SH-SY5Y (cell line): ENCODE measurements around the gene MAN1C1.

Source experiments
- GATA2 ChIP-seq: IDR thresholded peaks from 2 replicates; pipeline ENCODE4 v1.6.1; 2011; ENCODE audit warnings: mild to moderate bottlenecking, low read depth, low read length
- GATA3 ChIP-seq: IDR thresholded peaks from 2 replicates; pipeline ENCODE4 v1.6.1; 2011; ENCODE audit warnings: low read depth, mild to moderate bottlenecking, low read length, moderate library complexity

The MAN1C1 gene

DNA sequence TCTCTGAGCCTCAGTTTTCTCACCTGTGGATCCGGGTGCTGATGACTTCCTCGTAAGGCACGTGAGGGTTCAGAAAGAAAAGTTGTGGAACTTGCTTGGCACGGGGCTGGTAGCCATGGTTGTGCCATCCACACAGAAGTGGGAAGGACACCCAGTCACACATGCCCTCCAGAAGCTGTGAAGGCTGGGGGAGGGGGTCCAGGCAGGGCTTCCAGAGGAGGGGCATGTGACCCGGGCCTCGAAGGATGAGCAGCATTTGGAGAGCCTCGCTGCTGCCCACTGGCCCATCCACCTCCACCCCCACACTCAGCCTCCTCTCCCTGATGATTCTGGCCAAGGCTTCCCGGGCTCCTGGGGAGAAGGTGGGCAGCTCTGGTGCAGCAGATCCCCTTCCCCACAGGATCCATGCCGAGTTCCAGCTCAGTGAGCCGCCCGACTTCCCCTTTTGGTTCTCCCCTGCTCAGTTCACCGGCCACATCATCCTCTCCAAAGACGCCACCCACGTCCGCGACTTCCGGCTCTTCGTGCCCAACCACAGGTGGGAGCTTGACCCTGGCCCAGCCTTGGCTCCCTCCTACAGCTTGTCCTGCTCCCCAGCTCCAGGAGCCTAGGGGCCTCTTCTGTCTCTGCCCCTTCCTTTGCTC lies 192.8 kb downstream of the MAN1C1 start:
- TF ChIP-seq GATA2 (no peak), GATA3 (no peak)

DNA sequence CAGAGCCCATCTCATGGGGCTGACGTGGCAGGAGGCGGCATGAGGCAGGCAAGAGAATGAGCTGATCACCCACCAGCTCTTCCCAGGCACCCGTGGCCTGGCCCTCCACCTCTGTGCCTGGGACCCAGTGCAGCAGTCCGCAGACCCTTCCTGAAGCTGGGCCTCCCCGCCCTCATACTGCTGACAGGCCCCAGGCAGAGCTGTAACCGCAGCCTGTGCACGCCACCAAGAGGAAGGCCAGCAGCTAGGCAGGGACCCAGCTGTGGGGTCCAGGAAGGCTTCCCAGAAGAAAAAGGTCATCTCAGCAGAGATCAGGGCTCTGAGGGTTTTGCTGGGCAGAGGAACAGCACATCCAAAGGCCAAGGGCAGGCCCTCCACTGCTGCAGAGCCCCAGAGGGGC lies 193.3 kb downstream of the MAN1C1 start:
- TF ChIP-seq GATA3 (no peak), GATA2 (no peak)

DNA sequence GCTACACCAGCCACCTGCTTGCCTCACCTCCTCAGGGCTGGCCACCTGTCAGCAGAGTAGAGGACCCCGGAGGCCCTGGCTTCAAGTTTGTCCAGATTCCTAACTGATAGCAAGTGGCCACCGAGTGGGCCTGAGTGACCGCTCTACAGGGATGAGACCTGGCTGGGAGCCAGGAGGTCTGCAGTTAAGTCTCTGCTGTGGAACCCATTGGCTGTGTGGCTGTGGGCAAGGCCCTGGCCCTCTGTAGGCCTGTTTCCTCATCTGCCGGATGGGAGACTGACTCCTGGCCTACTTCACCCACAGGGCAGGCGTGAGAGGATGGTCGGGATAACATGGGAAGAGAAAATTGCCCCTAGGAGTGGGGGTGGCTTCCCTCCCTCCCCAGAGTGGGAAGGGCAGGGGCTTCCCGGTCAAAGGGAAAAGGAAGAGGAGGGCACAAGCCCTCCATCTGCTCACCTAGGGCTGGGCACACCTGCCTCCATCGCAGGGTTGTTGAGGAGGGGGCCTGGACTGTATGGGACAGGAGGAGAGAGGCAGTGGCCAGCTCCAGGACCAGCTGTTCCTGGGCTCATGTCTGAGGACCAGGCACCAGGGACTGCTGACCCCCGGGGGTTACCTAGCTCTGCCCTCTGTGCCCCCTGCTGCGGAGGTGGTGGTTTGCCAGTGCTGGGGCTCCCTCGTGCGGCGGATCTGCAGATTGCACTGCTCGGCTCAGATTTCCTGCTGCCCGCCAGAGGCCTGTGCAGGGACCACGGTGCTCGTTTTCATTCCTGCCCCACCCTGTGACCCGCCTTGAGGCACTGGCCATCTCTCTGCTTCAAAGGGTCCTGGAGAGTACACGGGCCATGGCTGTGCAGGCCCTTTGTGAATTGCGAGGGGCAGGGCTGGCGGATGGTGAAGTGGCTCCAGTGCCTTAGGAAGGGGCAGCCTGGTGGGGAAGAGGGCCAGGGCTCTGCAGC lies 194.0 kb downstream of the MAN1C1 start:
- TF ChIP-seq GATA3 (no peak), GATA2 (no peak)

DNA sequence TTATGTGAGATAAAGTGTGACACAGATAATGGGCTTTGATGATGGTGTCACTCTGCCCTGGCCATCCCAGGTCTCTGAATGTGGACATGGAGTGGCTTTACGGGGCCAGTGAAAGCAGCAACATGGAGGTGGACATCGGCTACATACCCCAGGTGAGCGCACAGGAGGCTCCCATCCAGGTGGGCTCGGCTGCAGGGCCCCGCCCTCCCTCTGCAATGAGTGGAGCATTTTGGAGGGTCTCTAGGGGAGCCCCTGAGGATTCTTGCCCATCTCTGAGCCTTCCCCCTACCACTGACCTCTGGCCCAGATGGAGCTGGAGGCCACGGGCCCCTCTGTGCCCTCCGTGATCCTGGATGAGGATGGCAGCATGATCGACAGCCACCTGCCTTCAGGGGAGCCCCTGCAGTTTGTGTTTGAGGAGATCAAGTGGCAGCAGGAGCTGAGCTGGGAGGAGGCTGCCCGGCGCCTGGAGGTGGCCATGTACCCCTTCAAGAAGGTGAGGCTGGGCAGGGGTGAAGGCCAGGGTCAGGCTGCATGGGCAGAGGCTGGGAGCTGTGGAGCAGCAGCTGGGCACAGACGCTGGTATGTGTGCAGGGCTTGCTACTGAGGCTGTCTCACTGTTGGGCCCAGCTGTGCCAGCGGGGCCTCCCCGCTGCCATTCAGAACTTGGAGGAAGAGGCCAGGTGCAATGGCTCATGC lies 194.9 kb downstream of the MAN1C1 start:
- TF ChIP-seq GATA3: no peak

DNA sequence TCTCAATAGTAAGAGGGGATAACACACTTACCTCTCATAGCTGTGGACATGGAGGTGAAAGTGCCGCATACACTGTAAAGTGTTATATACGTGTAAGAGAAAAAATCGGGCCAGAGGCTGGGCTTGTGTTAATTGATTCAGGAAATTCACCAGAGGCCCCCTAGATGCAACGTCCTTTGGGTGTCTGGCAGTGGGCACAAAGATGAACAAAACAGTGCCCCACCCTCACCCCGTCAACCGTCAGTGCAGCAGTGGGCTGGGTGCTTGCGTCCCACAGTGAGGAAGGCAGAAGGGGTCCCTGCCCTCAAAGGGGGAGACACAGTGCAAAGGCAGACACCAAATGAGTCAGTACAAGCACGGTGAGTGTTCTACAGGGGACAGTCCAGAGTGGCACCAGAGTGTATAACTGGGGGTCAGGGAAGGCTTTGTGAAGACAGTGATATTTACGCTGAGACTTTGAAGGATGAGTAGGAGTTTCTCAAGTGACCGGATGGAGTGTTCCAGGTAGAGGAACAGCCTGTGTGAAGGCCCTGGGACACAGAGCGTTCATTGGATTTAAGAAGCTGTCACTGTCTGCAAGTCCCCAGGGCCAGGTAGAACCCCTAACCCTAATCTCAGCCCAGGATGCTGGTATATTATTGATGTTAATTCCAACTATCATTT lies 196.6 kb downstream of the MAN1C1 start:
- TF ChIP-seq GATA2 (no peak), GATA3 (no peak)

DNA sequence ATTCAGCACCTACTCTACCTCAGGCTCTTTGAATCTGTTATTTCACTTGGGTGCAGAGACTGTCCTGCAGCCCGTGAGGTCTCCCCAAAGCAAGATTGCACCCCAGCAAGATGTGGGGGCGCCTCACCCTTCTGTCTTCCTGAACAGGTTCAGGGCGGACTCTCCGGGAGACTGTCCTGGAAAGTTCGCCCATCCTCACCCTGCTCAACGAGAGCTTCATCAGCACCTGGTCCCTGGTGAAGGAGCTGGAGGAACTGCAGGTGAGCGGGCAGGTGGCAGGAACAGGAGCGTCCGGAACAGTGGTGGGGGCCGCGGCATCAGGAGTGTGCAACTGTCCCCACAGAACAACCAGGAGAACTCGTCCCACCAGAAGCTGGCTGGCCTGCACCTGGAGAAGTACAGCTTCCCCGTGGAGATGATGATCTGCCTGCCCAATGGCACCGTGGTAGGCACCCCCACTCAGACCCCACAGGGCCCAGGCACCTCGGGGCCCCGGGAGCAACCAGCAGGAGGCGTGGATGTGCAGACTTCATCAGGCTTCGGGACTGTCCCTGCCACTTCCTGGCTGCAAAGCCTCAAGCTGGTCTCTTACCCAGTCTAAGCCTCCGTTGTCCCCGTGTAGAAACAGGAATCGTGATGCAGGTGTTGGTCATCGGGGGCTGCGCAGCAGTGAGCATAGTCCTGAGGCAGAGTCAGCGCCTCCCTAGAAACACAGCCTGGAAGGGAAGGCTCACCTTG lies 197.3 kb downstream of the MAN1C1 start:
- TF ChIP-seq GATA3: no peak
- TF ChIP-seq GATA2: no peak

DNA sequence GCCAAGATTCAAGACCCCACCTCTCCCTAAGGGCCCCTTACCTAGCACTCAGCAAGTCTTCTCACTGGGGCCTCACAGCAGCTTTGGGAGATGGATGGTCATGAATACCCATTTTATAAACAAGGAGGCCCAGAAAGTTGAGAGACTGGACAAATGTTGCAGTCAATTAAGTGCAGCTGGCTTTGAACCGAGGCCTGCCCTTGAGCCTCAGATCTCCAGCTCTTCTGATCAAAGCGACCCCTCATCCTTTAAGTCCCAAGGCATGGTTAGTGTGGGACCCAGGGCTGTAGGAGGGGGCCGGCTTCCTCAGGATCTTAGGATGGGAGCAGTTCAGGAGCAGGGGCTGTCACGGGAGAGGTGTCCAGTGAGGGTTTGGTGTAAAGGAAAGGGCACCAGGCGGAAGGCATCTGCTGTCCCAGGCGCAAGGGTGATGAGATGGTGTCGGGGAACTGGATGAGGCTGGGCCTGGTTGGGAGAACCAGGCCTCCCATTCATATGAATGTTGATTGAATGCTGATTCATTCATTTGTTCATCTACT lies 198.0 kb downstream of the MAN1C1 start:
- TF ChIP-seq GATA3: no peak
- TF ChIP-seq GATA2: no peak

DNA sequence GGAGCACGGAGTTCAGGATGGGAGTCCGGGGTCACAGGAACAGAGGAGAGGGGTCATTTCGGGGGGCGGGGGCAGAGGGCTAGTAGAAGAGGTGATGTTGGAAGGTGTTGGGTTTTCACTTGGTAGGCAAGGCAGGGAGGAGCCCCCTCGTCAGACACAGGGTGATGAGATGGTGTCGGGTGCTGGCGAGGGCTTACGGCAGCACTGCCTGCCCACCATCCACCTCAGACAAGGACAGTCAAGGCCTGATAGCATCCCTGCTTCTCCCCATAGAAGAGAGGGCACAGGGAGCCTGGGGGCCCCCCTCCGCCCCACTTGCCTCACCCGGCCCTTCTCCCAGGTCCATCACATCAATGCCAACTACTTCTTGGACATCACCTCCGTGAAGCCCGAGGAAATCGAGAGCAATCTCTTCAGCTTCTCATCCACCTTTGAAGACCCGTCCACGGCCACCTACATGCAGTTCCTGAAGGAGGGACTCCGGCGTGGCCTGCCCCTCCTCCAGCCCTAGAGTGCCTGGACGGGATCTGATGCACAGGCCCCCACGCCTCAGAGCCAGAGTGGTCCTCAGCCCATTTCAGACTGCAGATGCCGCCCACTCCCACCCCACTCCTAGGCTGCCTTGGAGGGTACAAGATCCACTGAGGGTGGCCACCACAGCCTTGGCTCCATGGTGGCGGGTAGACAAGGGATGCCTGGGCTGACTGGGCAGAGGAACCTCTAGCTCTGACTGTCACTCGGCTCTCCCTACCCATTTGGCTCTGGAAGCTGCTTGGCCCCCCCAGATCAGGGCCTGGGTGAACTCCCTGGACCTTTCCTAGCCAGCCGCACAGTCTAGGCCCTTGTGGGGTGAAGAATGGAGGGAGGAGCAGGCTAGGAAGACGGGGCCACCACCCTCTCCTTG lies 198.9 kb downstream of the MAN1C1 start:
- no peak for TF ChIP-seq GATA3
- no peak for TF ChIP-seq GATA2

DNA sequence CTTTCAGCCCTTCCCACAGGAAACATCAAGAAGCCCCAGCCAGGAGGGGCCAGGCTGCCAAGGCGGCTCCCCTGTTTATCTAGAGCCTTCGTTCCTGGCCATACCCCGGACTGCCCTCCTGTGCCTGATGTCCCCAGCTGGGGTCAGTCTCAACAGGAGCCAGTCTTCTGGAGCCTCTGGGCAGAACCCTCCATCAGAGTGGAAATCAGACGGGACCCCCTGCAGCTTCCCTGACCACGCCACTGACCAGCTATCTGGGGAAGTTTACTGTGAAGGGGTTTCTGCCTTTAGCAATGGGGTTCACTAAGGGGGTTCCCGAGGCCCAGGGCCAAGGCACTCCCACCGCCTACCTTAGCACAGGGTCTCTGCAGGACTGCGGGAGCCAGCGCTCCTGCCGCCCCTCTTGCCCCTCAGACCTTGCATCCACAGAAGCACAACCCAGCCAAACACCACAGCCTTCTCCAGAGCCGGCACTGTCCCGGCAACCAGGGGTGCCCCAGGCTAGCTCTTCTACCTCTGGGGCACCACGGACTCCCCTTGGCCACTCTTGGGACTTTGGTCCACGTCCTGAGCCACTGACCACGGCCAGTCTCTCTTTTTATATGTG lies 199.6 kb downstream of the MAN1C1 start:
- TF ChIP-seq GATA3: no peak
- no peak for TF ChIP-seq GATA2

DNA sequence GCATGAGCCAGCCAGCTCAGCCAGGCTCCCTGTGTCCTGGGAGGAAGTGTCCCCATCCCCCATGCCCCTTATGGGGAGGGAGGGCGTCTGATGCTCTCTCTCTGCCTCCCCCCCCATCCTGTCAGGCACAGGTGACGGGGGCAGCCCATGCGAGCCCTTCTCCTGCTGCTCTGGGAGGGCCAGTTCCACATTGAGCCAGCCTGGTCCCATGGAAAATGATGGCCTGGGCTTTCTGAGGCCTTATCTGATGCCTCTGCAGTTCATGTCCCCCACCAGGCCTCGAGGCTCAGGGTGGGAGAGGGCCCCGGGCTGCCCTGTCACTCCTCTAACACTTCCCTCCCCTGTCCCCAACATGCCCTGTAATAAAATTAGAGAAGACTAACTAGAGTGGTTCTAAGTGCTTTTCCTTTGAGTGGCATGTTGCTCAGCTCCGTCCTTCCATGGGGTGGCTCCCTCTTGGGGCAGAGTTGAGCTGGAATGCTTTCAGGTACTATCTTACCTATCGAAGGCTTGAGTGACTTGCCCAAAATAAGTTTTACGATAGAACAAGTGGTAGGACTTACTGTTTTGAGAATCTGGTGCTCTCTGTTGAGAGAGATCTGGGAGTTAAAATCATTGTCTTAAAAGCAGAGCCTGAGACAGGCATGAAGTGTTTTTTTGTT lies 201.4 kb downstream of the MAN1C1 start:
- TF ChIP-seq GATA3 (no peak), GATA2 (no peak)

DNA sequence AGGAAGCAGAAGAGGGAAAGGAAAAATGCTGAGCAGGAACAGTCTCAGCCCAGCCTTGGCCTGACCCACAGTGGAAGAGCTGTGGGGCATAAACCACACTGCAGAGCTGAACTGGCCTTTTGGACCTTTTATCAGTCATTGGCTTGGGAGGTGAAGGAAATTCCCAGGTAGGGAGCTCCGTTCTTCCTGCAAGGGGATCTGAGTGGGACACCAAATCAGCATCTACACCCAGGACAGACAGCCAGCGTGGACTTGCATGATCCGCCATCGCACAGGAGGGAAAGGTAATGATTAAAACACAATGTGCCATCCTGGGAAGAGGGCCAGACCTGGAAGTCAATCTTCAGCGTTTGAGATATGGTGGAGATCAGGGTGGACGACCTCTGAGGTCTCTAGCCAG lies 202.0 kb downstream of the MAN1C1 start:
- TF ChIP-seq GATA2: no peak
- TF ChIP-seq GATA3: no peak
